ENCODE data around the gene PGGHG.

Gene PGGHG

GRCh38 chr11:280706-281485, 8.0 kb upstream of the PGGHG start:
- peak overlapping the region; percentile 84 for H3K4me3 ChIP-seq (ENCODE audit: low read depth in 1 of 2, low read length in 1 of 2)
- H3K9me3 ChIP-seq, result no peaks in the 10 kb centered on the region
- H3K27me3 ChIP-seq, result peaks cover 91% of the 10 kb centered on the region
- TF ChIP-seq, protein P1, sequence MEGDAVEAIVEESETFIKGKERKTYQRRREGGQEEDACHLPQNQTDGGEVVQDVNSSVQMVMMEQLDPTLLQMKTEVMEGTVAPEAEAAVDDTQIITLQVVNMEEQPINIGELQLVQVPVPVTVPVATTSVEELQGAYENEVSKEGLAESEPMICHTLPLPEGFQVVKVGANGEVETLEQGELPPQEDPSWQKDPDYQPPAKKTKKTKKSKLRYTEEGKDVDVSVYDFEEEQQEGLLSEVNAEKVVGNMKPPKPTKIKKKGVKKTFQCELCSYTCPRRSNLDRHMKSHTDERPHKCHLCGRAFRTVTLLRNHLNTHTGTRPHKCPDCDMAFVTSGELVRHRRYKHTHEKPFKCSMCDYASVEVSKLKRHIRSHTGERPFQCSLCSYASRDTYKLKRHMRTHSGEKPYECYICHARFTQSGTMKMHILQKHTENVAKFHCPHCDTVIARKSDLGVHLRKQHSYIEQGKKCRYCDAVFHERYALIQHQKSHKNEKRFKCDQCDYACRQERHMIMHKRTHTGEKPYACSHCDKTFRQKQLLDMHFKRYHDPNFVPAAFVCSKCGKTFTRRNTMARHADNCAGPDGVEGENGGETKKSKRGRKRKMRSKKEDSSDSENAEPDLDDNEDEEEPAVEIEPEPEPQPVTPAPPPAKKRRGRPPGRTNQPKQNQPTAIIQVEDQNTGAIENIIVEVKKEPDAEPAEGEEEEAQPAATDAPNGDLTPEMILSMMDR (IDR thresholded peaks at IDR 0.05), result no peak
- H3K4me1 ChIP-seq (ENCODE audit: control insufficient read depth in 1 of 2, insufficient read depth in 1 of 2, low read depth in 1 of 2, low read length in 1 of 2), result peaks cover 54 to 63% of the 10 kb centered on the region in 2 experiments
- H3K36me3 ChIP-seq, result peaks cover 51% of the 10 kb centered on the region
- peak overlapping the region; percentile 86 for H3K27ac ChIP-seq

GRCh38 chr11:281486-282161, 7.3 kb upstream of the PGGHG start:
- TF ChIP-seq, protein P1 (IDR thresholded peaks at IDR 0.05), result no peak
- Histone ChIP-seq H3K36me3 (peaks cover 53% of the 10 kb centered on the region), H3K4me1 (ENCODE audit: control insufficient read depth in 1 of 2, insufficient read depth in 1 of 2, low read depth in 1 of 2, low read length in 1 of 2) (peaks cover 54 to 56% of the 10 kb centered on the region in 2 experiments), H3K9me3 (no peaks in the 10 kb centered on the region), H3K27ac (peak overlapping the region; percentile 86), H3K27me3 (peaks cover 97% of the 10 kb centered on the region), H3K4me3 (ENCODE audit: low read depth in 1 of 2, low read length in 1 of 2) (peak overlapping the region; percentile 84)

DNA sequence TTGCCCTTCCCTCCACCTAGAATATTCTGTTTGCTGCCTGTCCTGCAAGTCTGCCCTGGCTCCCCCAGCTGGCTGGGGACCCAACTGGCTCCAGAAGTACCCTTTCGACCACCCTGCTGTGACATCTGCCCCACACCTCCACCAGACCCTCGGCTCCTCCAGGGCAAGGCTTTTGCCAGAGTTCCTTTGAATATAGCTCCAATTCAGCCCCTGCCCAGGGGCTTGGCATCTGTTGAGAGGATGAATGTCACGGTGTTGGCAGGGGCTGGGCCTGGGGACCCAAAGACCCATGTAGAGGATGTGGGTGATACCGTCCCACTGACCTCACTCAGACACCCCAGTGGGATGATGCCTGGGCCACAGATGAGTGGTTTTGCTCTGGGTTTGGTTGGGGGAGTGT, 6.8 kb upstream of the PGGHG start:
- peaks cover 54% of the 10 kb centered on the region in 2 experiments for H3K4me1 ChIP-seq (ENCODE audit: control insufficient read depth in 1 of 2, insufficient read depth in 1 of 2, low read depth in 1 of 2, low read length in 1 of 2)
- H3K27me3 ChIP-seq, result peaks cover 97% of the 10 kb centered on the region
- H3K4me3 ChIP-seq (ENCODE audit: low read depth in 1 of 2, low read length in 1 of 2), result peak overlapping the region; percentile 84
- peaks cover 53% of the 10 kb centered on the region for H3K36me3 ChIP-seq
- peak overlapping the region; percentile 86 for H3K27ac ChIP-seq
- no peaks in the 10 kb centered on the region for H3K9me3 ChIP-seq
- TF ChIP-seq, protein P1 (IDR thresholded peaks at IDR 0.05), result no peak

DNA sequence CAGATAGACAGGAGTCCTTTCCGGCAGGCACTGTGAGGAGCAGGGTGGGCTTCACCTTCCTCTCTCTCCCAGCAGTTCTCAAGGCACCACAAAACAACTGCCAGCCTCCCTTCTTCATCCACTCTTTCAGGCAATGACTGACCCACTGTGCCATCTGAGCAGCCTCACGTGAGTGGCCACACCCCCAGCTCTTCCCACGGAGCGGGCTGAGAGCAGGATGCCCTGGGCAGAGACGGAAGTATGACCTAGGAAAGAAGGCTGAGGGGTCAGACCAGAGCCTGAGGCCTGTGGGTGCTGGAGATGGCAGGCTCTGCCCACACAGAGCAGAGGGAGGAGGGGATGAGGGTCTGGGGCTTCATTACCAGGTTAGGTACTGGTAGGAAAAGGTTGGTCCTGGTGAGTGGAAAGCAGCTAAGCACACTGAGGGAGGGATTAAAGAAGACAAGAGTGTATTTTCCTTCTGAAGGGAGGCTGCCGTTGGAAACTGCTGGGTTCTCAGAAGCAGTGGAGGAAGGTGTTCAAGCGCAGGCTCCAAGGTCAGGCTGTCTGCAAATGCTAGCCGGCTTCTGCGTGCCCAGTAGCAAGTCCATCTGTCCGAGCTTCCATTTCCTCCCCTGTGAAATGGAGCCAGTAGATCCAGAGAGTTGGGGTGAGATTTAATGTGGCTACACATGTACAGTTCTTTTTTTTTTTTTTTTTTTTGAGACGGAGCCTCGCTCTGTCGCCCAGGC, 6.1 kb upstream of the PGGHG start:
- Histone ChIP-seq H3K4me1 (ENCODE audit: control insufficient read depth in 1 of 2, insufficient read depth in 1 of 2, low read depth in 1 of 2, low read length in 1 of 2) (peaks cover 53 to 54% of the 10 kb centered on the region in 2 experiments), H3K27ac (no peak overlapping the region), H3K4me3 (ENCODE audit: low read depth in 1 of 2, low read length in 1 of 2) (peak overlapping the region; percentile 84), H3K36me3 (peaks cover 53% of the 10 kb centered on the region), H3K27me3 (peaks cover 98% of the 10 kb centered on the region), H3K9me3 (no peaks in the 10 kb centered on the region)
- TF ChIP-seq, protein P1 (IDR thresholded peaks at IDR 0.05), result no peak

DNA sequence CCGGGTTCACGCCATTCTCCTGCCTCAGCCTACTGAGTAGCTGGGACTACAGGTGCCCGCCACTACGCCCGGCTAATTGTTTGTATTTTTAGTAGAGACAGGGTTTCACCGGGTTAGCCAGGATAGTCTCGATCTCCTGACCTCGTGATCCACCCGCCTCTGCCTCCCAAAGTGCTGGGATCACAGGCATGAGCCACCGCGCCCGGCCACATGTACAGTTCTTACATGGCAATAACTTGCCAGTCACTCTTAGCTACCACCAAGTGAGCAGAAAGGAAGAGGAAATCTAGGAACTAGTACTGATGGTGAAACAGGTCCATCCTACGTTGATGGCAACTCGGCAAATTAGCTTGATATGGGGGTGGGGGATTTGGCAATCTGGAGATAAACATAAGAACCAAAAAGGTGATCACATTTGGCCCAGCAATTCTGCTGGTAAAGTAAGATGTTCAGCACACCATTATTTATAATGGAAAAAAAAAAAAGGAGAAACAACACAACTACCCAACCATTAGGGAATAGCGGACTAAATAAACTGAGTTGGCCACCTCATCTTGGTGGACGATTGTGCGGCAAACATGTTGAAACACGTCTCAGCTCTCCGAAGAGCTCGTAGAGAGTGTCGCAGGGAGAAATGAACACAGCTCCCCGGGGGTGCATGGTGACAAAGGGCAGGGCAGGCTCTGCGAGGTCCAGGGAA, 5.4 kb upstream of the PGGHG start:
- Histone ChIP-seq H3K27me3 (peaks cover 98% of the 10 kb centered on the region), H3K36me3 (peaks cover 53% of the 10 kb centered on the region), H3K27ac (peak overlapping the region; percentile 53), H3K4me3 (ENCODE audit: low read depth in 1 of 2, low read length in 1 of 2) (peak overlapping the region; percentile 7 to 17), H3K9me3 (no peaks in the 10 kb centered on the region), H3K4me1 (ENCODE audit: control insufficient read depth in 1 of 2, insufficient read depth in 1 of 2, low read depth in 1 of 2, low read length in 1 of 2) (peaks cover 49 to 52% of the 10 kb centered on the region in 2 experiments)
- TF ChIP-seq, protein P1 (IDR thresholded peaks at IDR 0.05), result no peak

Measured in neutrophil (primary cell).